22Rv1 (cell line): ENCODE data around the gene MEX3A.

Experiments
- H3K27ac ChIP-seq: fragments of 450-650 bp; 2 replicates; pipeline ENCODE4 v1.5.1; 2017
- CTCF ChIP-seq: fragments of 450-650 bp; IDR thresholded peaks from 2 replicates; pipeline ENCODE4 v1.5.1; 2017; ENCODE audit warnings: mild to moderate bottlenecking
- ZFX ChIP-seq: fragments of 450-650 bp; IDR thresholded peaks from 2 replicates; pipeline ENCODE4 v1.6.1; 2017; ENCODE audit warnings: antibody characterized with exemption, borderline replicate concordance

The MEX3A gene

GRCh38 chr1:156080241-156080862, 1.9 kb downstream of the MEX3A start:
- H3K27ac ChIP-seq: no peak overlapping the region
- TF ChIP-seq CTCF: no peak
- no peak for TF ChIP-seq ZFX

- H3K27ac ChIP-seq: peak overlapping the region; percentile 18; the same call in 1 of the 2 replicates
- TF ChIP-seq CTCF: no peak
- no peak for TF ChIP-seq ZFX
Observed at GRCh38 chr1:156079762-156080161, 2.5 kb downstream of the MEX3A start.

- TF ChIP-seq CTCF (no peak), ZFX (no peak)
- H3K27ac ChIP-seq: peak overlapping the region; percentile 18; the same call in 1 of the 2 replicates
Observed at GRCh38 chr1:156078728-156079127, 3.5 kb downstream of the MEX3A start.

GRCh38 chr1:156077430-156077760, 4.9 kb downstream of the MEX3A start:
- H3K27ac ChIP-seq: no peak overlapping the region
- TF ChIP-seq CTCF (no peak), ZFX (no peak)

- H3K27ac ChIP-seq: no peak overlapping the region
- TF ChIP-seq ZFX (no peak), CTCF (no peak)
Observed at GRCh38 chr1:156076609-156077429, 5.4 kb downstream of the MEX3A start.

GRCh38 chr1:156075775-156076204, 6.5 kb downstream of the MEX3A start:
- H3K27ac ChIP-seq: no peak overlapping the region
- no peak for TF ChIP-seq CTCF
- TF ChIP-seq ZFX: no peak

- TF ChIP-seq CTCF (no peak), ZFX (no peak)
- no peak overlapping the region for H3K27ac ChIP-seq
Observed at GRCh38 chr1:156075162-156075561, 7.1 kb downstream of the MEX3A start.
